ENCODE results near the gene SULT1C3. TPM values are rescaled to one million over a fixed set of nuclear protein-coding genes. Genes with fewer than 3 reads are reported as not detected.

Gene SULT1C3
- total and polyA plus RNA-seq, 2 of the 13 experiments (the other 11 are each of a cell fraction or from before 2014, with no cell fraction given): not detected

GRCh38 chr2:108270768-108271506 lies 31.2 kb downstream of the SULT1C3 start (continued):
- TF ChIP-seq HIC2 (CRISPR knock-in tag; IDR thresholded peaks at IDR 0.05; ENCODE audit: low read depth) (peak; percentile 96), HOXD1 (CRISPR knock-in tag; IDR thresholded peaks at IDR 0.05) (no peak), ZNF260 (CRISPR knock-in tag; IDR thresholded peaks at IDR 0.05; ENCODE audit: borderline replicate concordance, low read depth) (no peak), RNF219 (CRISPR knock-in tag; IDR thresholded peaks at IDR 0.05) (no peak), PHF21A (CRISPR knock-in tag; IDR thresholded peaks at IDR 0.05) (peak; percentile 31; the same call in 1 of the 2 replicates), TBX2 (CRISPR knock-in tag; IDR thresholded peaks at IDR 0.05; ENCODE audit: borderline replicate concordance) (peak; percentile 19; the same call in 1 of the 2 replicates), BHLHE40 (IDR thresholded peaks at IDR 0.05; ENCODE audit: low read length) (0 out of 2 replicates have a peak, but pooled peaks have one; percentile 12), HDAC1 (CRISPR knock-in tag; IDR thresholded peaks at IDR 0.05) (no peak; the same call in 1 of the 2 replicates), HNF4A (CRISPR knock-in tag; IDR thresholded peaks at IDR 0.05) (peak; percentile 81), TOE1 (CRISPR knock-in tag; IDR thresholded peaks at IDR 0.05) (no peak), NFE2 (CRISPR knock-in tag; IDR thresholded peaks at IDR 0.05) (no peak), KDM5A (IDR thresholded peaks at IDR 0.05; ENCODE audit: borderline replicate concordance, low read length) (no peak), ZNF749 (CRISPR knock-in tag; IDR thresholded peaks at IDR 0.05; ENCODE audit: borderline replicate concordance) (no peak), KDM6A (CRISPR knock-in tag; IDR thresholded peaks at IDR 0.05; ENCODE audit: low read depth) (no peak)

Data from HepG2 (cell line).